Tibial artery (tissue), 4 donors: Measurements from ENCODE around the gene APOB.

Experiments
- DNase-seq, 2 donors: peaks; one replicate each; pipeline ENCODE4 v3.0.0-alpha.2; 2019
- H3K27ac ChIP-seq, 2 donors: fragments of 200-600 bp; sonication (generic) in 1 of 2; 1 replicate in 1 of 2; 2 replicates in 1 of 2; pipeline ENCODE4 v1.5.1; 2018 to 2019; ENCODE audit warnings: mild to moderate bottlenecking in 1 of 2
- H3K27me3 ChIP-seq, 2 donors: fragments of 200-600 bp; sonication (generic) in 1 of 2; one replicate each; pipeline versions ENCODE4 v1.5.1 to v1.6.0; 2016 to 2019
- H3K36me3 ChIP-seq, 3 donors: fragments of 200-600 bp; sonication (generic) in 2 of 3; one replicate each; pipeline ENCODE4 v1.5.1; 2016 to 2019; ENCODE audit warnings: mild to moderate bottlenecking in 2 of 3
- H3K4me1 ChIP-seq, 4 donors: fragments of 200-600 bp; sonication (generic) in 2 of 4; 1 replicate in 3 of 4; 2 replicates in 1 of 4; pipeline ENCODE4 v1.5.1; 2016 to 2019
- H3K4me3 ChIP-seq, 2 donors: fragments of 200-600 bp; sonication (generic) in 1 of 2; 1 replicate in 1 of 2; 2 replicates in 1 of 2; pipeline ENCODE4 v1.5.1; 2018 to 2019; ENCODE audit warnings: mild to moderate bottlenecking in 2 of 2
- H3K9me3 ChIP-seq, 3 donors: fragments of 200-600 bp; sonication (generic) in 1 of 3; one replicate each; pipeline ENCODE4 v1.5.1; 2016 to 2019
- CTCF ChIP-seq, 2 experiments: fragments of 200-600 bp in 1 of 2; fragments of 450-650 bp in 1 of 2; IDR thresholded peaks; one replicate each; pipeline ENCODE4 v1.5.1; 2017 to 2019; ENCODE audit warnings: antibody characterized with exemption in 2 of 2, mild to moderate bottlenecking in 1 of 2, moderate library complexity in 1 of 2
- intact Hi-C: fragments of 100-400 bp; cut with DNase I; formaldehyde crosslinking; loops from one replicate; pipeline ENCODE4 v1.15.0; 2023; ENCODE audit warnings: low total_unique reads

Gene APOB

GRCh38 chr2:21028021-21028947 lies 15.6 kb downstream of the APOB start:
- intact Hi-C loops = no loop called here
- peaks cover 0 to 10% (median 0%) of the 10 kb centered on the region in 3 donors for H3K36me3 ChIP-seq
- peaks cover 0 to 13% (median 0%) of the 10 kb centered on the region in 4 donors for H3K4me1 ChIP-seq
- H3K9me3 ChIP-seq = no peaks in the 10 kb centered on the region
- no peaks in the 10 kb centered on the region for H3K27me3 ChIP-seq
- H3K4me3 ChIP-seq = no peak overlapping the region
- TF ChIP-seq CTCF (IDR thresholded peaks at IDR 0.05) = no peak
- H3K27ac ChIP-seq = no peak overlapping the region
- no peak for DNase-seq

- no peak overlapping the region for H3K4me3 ChIP-seq
- H3K27me3 ChIP-seq = no peaks in the 10 kb centered on the region
- H3K9me3 ChIP-seq = no peaks in the 10 kb centered on the region
- DNase-seq = no peak
- H3K36me3 ChIP-seq = peaks cover 0 to 10% (median 0%) of the 10 kb centered on the region in 3 donors
- peaks cover 0 to 13% (median 0%) of the 10 kb centered on the region in 4 donors for H3K4me1 ChIP-seq
- H3K27ac ChIP-seq = peak overlapping the region in 1 of 2 donors; percentile 24
- TF ChIP-seq CTCF (IDR thresholded peaks at IDR 0.05) = no peak
- intact Hi-C loops = no loop called here
Measured at GRCh38 chr2:21026479-21027282, 17.2 kb downstream of the APOB start.

- intact Hi-C loops = no loop called here
- no peaks in the 10 kb centered on the region for H3K9me3 ChIP-seq
Measured at GRCh38 chr2:21025690-21026478, 18.0 kb downstream of the APOB start.

GRCh38 chr2:21024722-21025389 lies 19.0 kb downstream of the APOB start:
- TF ChIP-seq CTCF (IDR thresholded peaks at IDR 0.05) = no peak
- no peak for DNase-seq
- H3K36me3 ChIP-seq = peaks cover 0 to 10% (median 0%) of the 10 kb centered on the region in 3 donors
- intact Hi-C loops = no loop called here
- H3K27me3 ChIP-seq = no peaks in the 10 kb centered on the region
- H3K9me3 ChIP-seq = no peaks in the 10 kb centered on the region
- H3K4me1 ChIP-seq = peaks cover 0 to 13% (median 0%) of the 10 kb centered on the region in 4 donors
- H3K4me3 ChIP-seq = no peak overlapping the region
- no peak overlapping the region for H3K27ac ChIP-seq

More at GRCh38 chr2:21025690-21026478, 18.0 kb downstream of the APOB start:
- no peak for TF ChIP-seq CTCF (IDR thresholded peaks at IDR 0.05)
- Histone ChIP-seq H3K36me3 (peaks cover 0 to 10% (median 0%) of the 10 kb centered on the region in 3 donors), H3K27ac (peak overlapping the region in 1 of 2 donors; percentile 24), H3K27me3 (no peaks in the 10 kb centered on the region), H3K4me3 (no peak overlapping the region), H3K4me1 (peaks cover 0 to 13% (median 0%) of the 10 kb centered on the region in 4 donors)
- DNase-seq = no peak
